Chondrocyte (in vitro differentiated cells): Measurements from ENCODE around the gene COL4A3. TPM values are rescaled to one million over a fixed set of nuclear protein-coding genes. Genes with fewer than 3 reads are reported as not detected.
A peak's percentile ranks its signal among the peaks of the same experiment; 100 is the strongest.

Source experiments
- DNase-seq: peaks from one replicate; pipeline ENCODE4 v3.0.0; 2021; ENCODE audit warnings: mixed read lengths, low spot score
- H3K27ac Mint-ChIP-seq: one replicate; pipeline ENCODE4 v1.8.0; 2021; ENCODE audit warnings: mild to moderate bottlenecking, moderate library complexity, mixed read lengths; ENCODE audit not compliant: unreplicated experiment
- H3K27me3 Mint-ChIP-seq: 2 replicates; pipeline ENCODE4 v1.8.0; 2021; ENCODE audit warnings: low read depth, mixed read lengths
- H3K36me3 Mint-ChIP-seq: 2 replicates; pipeline ENCODE4 v1.8.0; 2021; ENCODE audit warnings: low read depth, mixed read lengths
- H3K4me1 Mint-ChIP-seq: 2 replicates; pipeline ENCODE4 v1.8.0; 2021; ENCODE audit warnings: low read depth, mild to moderate bottlenecking, mixed read lengths
- H3K4me3 Mint-ChIP-seq: one replicate; pipeline ENCODE4 v1.8.0; 2021; ENCODE audit warnings: mild to moderate bottlenecking, moderate library complexity, mixed read lengths; ENCODE audit not compliant: unreplicated experiment
- H3K9me3 Mint-ChIP-seq: 2 replicates; pipeline ENCODE4 v1.8.0; 2021; ENCODE audit warnings: low read depth, mixed read lengths
- total RNA-seq: library from RNA; stranded (reverse); gene quantifications from 3 replicates; pipeline ENCODE4 v1.2.1, GENCODE V29; 2021
- TF ChIP-seq, protein P1 (sequence below): fragments of 200-600 bp; sonication (generic); IDR thresholded peaks from 2 replicates; pipeline ENCODE4 v1.5.0; 2021; ENCODE audit warnings: antibody characterized with exemption, mild to moderate bottlenecking, moderate library complexity

Gene COL4A3
- total RNA-seq, 1 donor from 2014 or later: 1.2 TPM

DNA sequence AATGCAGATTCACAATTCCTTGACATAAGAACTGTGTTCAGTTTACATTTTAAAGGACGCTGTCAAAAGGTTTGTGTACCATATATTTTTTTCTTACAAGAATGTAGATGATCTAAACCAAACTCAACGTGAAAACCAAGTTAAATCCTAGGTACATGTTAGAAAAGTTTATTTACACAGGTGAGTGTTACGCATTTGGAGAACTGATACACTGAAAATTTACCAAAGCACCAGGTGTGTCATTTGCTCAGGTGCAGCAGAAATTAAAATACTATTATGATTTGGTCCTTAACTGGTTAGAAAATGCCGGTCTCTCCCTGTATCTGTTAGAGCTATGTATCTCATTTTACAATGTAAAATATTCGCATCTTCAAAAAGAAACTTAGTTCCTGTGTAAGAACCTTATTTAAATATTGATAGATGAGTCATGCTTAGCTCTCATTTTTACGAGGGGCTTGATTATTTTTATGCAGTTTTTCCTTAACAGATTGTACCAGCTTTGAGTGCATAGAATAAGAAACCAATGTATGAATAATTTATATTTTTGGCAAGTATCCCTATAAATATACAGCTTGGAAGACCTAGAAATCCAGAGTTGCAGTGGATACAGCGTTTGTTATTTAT, 185.7 kb downstream of the COL4A3 start:
- H3K9me3 Mint-ChIP-seq: no peaks in the 10 kb centered on the region
- H3K27ac Mint-ChIP-seq: no peak overlapping the region
- TF ChIP-seq, protein P1, sequence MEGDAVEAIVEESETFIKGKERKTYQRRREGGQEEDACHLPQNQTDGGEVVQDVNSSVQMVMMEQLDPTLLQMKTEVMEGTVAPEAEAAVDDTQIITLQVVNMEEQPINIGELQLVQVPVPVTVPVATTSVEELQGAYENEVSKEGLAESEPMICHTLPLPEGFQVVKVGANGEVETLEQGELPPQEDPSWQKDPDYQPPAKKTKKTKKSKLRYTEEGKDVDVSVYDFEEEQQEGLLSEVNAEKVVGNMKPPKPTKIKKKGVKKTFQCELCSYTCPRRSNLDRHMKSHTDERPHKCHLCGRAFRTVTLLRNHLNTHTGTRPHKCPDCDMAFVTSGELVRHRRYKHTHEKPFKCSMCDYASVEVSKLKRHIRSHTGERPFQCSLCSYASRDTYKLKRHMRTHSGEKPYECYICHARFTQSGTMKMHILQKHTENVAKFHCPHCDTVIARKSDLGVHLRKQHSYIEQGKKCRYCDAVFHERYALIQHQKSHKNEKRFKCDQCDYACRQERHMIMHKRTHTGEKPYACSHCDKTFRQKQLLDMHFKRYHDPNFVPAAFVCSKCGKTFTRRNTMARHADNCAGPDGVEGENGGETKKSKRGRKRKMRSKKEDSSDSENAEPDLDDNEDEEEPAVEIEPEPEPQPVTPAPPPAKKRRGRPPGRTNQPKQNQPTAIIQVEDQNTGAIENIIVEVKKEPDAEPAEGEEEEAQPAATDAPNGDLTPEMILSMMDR: no peak
- no peak for DNase-seq
- H3K4me3 Mint-ChIP-seq: no peak overlapping the region
- peaks cover 17% of the 10 kb centered on the region for H3K36me3 Mint-ChIP-seq
- H3K4me1 Mint-ChIP-seq: no peaks in the 10 kb centered on the region
- H3K27me3 Mint-ChIP-seq: no peaks in the 10 kb centered on the region

- H3K4me1 Mint-ChIP-seq: no peaks in the 10 kb centered on the region
- no peaks in the 10 kb centered on the region for H3K9me3 Mint-ChIP-seq
- DNase-seq: no peak
- TF ChIP-seq, protein P1: no peak
- H3K36me3 Mint-ChIP-seq: peaks cover 18% of the 10 kb centered on the region
- H3K4me3 Mint-ChIP-seq: no peak overlapping the region
- no peak overlapping the region for H3K27ac Mint-ChIP-seq
- no peaks in the 10 kb centered on the region for H3K27me3 Mint-ChIP-seq
These were observed 187.2 kb downstream of the COL4A3 start for GRCh38 chr2:227351639-227352038.

DNA sequence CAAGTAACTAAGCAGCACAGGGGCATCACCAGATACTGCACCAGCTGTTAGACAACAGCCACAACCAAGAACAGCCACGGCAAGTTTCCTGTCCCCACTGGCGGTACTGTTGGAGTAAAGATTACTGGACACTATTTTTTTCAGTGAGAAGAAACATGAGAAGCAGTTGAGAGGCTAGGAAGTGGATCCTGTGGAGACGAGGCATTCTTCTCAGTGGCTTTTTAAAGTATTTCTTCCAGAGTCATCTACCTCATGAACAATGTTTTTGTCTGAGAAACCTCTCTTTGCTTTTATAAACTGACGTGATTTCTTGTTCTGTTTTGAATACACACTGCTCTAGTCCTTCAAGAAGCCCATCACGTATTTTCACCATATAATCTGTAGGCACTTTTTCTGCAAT, 195.9 kb downstream of the COL4A3 start:
- TF ChIP-seq, protein P1: no peak
- H3K4me3 Mint-ChIP-seq: no peak overlapping the region
- no peak for DNase-seq
- no peaks in the 10 kb centered on the region for H3K9me3 Mint-ChIP-seq
- H3K36me3 Mint-ChIP-seq: peaks cover 31% of the 10 kb centered on the region
- H3K4me1 Mint-ChIP-seq: peaks cover 12% of the 10 kb centered on the region
- H3K27ac Mint-ChIP-seq: no peak overlapping the region
- H3K27me3 Mint-ChIP-seq: no peaks in the 10 kb centered on the region

DNA sequence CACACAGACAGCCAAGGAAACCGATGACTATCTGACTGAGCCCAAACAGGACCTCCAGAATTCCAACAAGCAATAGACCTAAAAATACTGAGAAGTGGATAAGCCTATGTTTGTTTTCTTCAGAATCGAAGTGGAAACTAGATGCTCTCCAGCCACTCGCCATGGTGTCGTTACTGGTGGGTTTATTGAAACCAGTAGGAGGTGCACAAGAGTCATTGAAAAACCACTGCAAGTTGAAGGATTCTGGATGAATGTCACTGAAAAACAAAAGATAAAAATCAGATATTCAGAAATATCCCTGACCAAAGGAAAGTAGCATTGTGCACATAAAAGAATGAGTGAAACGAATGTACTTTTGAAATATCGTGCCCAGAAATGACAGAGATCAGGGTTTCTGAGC, 199.3 kb downstream of the COL4A3 start:
- no peaks in the 10 kb centered on the region for H3K27me3 Mint-ChIP-seq
- no peak for DNase-seq
- H3K4me1 Mint-ChIP-seq: peaks cover 32% of the 10 kb centered on the region
- TF ChIP-seq, protein P1: peak; percentile 35
- peaks cover 16% of the 10 kb centered on the region for H3K36me3 Mint-ChIP-seq
- H3K27ac Mint-ChIP-seq: no peak overlapping the region
- H3K9me3 Mint-ChIP-seq: peaks cover 2% of the 10 kb centered on the region
- no peak overlapping the region for H3K4me3 Mint-ChIP-seq

Other genes starting within 250 kb of the COL4A3 start
- gene COL4A4, start 419 bp upstream of the COL4A3 start, total RNA-seq: 6.3 to 18.4 TPM (median 7.3 TPM) in 3 replicates
- 64.7 to 76.0 TPM (median 66.8 TPM) in 3 replicates for gene MFF, start 160.6 kb downstream of the COL4A3 start, total RNA-seq
- gene TM4SF20, start 214.7 kb downstream of the COL4A3 start, total RNA-seq: not detected in 3 replicates
- gene SCYGR1, start 223.3 kb downstream of the COL4A3 start, total RNA-seq: not detected in 3 replicates